NCI-H524 treated with DMSO at 0.1 percent for 48 hours (cell line): ENCODE results near the gene CYP4F22.
"Not testable (repeated sequence)": the region's sequence is repeated elsewhere in the genome, so short reads cannot be mapped to it uniquely, and the experiment has no call there.

Experiments used
- DNase-seq: peaks from one replicate; lab custom pipeline; 2025; lab: John Stamatoyannopoulos, UW

CYP4F22 gene

GRCh38 chr19:15576526-15577156 is 68.3 kb downstream of the CYP4F22 start:
- DNase-seq, result no peak

- no peak for DNase-seq
These were observed 69.0 kb downstream of the CYP4F22 start for GRCh38 chr19:15577184-15577771.

- DNase-seq, result no peak
These were observed 75.0 kb downstream of the CYP4F22 start for GRCh38 chr19:15583346-15583745.

- no peak for DNase-seq
These were observed 75.8 kb downstream of the CYP4F22 start for GRCh38 chr19:15584095-15584494.

GRCh38 chr19:15584541-15585115 is 76.3 kb downstream of the CYP4F22 start:
- DNase-seq, result no peak

- no peak for DNase-seq
These were observed 79.3 kb downstream of the CYP4F22 start for GRCh38 chr19:15587663-15588062.

- no peak for DNase-seq
These were observed 79.9 kb downstream of the CYP4F22 start for GRCh38 chr19:15588265-15588664.

GRCh38 chr19:15589760-15590451 is 81.6 kb downstream of the CYP4F22 start:
- DNase-seq, result no peak

- DNase-seq, result no peak
These were observed 83.5 kb downstream of the CYP4F22 start for GRCh38 chr19:15591796-15592195.

- not testable (repeated sequence) for DNase-seq
These were observed 84.2 kb downstream of the CYP4F22 start for GRCh38 chr19:15592506-15592905.

- not testable (repeated sequence) for DNase-seq
These were observed 85.4 kb downstream of the CYP4F22 start for GRCh38 chr19:15593766-15594165.

- no peak for DNase-seq
These were observed 86.7 kb downstream of the CYP4F22 start for GRCh38 chr19:15595069-15595468.
